Mucosa of descending colon (tissue), 3 donors: ENCODE data around the gene BTBD1. TPM values are rescaled to one million over a fixed set of nuclear protein-coding genes. Genes with fewer than 3 reads are reported as not detected.
A peak's percentile ranks its signal among the peaks of the same experiment; 100 is the strongest.

Source experiments
- ATAC-seq: fragments of 200-7000 bp; cut with Tn5 transposase; one replicate; pipeline ENCODE4 v1.9.1; 2020; ENCODE audit warnings: mild to moderate bottlenecking, moderate library complexity
- DNase-seq, 3 donors: peaks; one replicate each; pipeline ENCODE4 v3.0.0-alpha.2; 2020
- H3K36me3 ChIP-seq: fragments of 200-600 bp; one replicate; pipeline ENCODE4 v1.8.0; 2021; ENCODE audit warnings: low read depth, mild to moderate bottlenecking
- H3K4me1 ChIP-seq: fragments of 200-600 bp; one replicate; pipeline ENCODE4 v1.8.0; 2021; ENCODE audit warnings: low read depth, mild to moderate bottlenecking
- H3K4me3 ChIP-seq: fragments of 200-600 bp; one replicate; pipeline ENCODE4 v1.8.0; 2021; ENCODE audit warnings: mild to moderate bottlenecking
- H3K9me3 ChIP-seq: fragments of 200-600 bp; one replicate; pipeline ENCODE4 v1.8.0; 2021; ENCODE audit warnings: mild to moderate bottlenecking
- intact Hi-C, 2 donors: fragments of 100-400 bp; cut with DNase I in 1 of 2; cut with micrococcal nuclease in 1 of 2; formaldehyde crosslinking; loops; one replicate each; pipeline versions ENCODE4 v1.11.0 to v1.11.1; 2022; cut with DNase I, micrococcal nuclease
- total RNA-seq, 3 donors: library from RNA; stranded (reverse); fragmentation: NEBNext Ultra II Directional in 2 of 3; extraction: Animal tissue kit (Norgen Biotek cat#: 25700) in 2 of 3; gene quantifications; one replicate each; pipeline versions ENCODE4 v1.2.1 to v1.2.4, GENCODE V29; 2021 to 2023
- TF ChIP-seq, protein P1 (sequence below): fragments of 200-600 bp; IDR thresholded peaks from one replicate; pipeline ENCODE4 v1.8.0; 2022; ENCODE audit warnings: antibody characterized with exemption, mild to moderate bottlenecking
- donor health status: DM: no; HTN: no; CAD: no; lungs with moderate emphysema.
- donor health status: DM: no; HTN: no; CAD: no.
- donor health status: DM: no; HTN: yes; CAD: no.

BTBD1 gene
- total RNA-seq, 3 donors from 2014 or later = 50.9 to 57.8 (median 53.7) TPM

DNA sequence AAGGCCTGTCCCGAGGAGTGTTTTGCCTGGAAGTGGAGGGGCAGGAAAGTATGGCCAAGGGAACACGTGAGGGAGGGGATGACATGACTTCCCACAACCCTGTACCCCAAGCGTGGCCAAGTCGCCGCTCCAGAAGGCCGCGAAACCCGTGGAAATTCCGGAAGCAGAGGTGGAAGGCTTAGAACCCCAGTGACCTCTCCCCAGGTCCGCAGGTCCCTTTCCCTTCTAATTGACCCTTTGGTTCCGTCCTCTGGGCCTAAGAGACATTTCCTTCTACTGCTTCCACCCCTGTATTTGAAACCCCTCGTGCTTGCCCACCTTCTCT lies 548 bp upstream of the BTBD1 start:
- H3K36me3 ChIP-seq = no peaks in the 10 kb centered on the region
- no peak overlapping the region for H3K4me3 ChIP-seq
- intact Hi-C loops = no loop called here
- no peaks in the 10 kb centered on the region for H3K9me3 ChIP-seq
- H3K4me1 ChIP-seq = peaks cover 29% of the 10 kb centered on the region
- TF ChIP-seq, protein P1, sequence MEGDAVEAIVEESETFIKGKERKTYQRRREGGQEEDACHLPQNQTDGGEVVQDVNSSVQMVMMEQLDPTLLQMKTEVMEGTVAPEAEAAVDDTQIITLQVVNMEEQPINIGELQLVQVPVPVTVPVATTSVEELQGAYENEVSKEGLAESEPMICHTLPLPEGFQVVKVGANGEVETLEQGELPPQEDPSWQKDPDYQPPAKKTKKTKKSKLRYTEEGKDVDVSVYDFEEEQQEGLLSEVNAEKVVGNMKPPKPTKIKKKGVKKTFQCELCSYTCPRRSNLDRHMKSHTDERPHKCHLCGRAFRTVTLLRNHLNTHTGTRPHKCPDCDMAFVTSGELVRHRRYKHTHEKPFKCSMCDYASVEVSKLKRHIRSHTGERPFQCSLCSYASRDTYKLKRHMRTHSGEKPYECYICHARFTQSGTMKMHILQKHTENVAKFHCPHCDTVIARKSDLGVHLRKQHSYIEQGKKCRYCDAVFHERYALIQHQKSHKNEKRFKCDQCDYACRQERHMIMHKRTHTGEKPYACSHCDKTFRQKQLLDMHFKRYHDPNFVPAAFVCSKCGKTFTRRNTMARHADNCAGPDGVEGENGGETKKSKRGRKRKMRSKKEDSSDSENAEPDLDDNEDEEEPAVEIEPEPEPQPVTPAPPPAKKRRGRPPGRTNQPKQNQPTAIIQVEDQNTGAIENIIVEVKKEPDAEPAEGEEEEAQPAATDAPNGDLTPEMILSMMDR = no peak
- DNase-seq (no peak), ATAC-seq (no peak)

DNA sequence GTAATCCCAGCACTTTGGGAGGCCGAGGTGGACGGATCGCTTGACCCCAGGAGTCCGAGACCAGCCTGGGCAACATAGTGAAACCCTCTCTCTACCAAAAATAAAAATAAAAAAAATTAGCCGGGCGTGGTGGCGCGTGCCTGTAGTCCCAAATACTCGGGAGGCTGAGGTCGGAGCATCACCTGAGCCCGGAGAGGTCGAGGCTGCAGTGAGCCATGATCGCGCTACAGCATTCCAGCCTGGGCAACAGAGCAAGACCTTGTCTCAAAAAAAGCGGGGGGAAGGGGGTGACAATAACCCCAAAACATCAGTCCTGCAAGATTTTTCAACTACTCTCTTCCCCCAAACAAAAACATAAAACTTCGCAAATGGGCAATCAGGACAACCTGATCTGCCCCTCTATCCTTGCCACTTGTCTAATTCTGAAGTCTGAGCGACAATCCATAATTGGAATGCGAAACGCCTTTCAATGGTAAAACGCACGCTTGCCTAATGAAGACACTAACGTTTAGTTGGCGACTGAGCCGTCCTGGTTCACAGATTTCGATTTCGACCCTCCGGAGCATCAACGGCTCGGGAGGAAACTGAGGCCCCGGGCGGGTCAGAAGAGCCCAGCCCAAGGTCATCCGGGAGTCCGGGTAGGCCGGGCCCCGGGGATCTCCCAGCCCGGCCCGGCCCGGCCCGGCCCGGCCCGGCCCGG lies 868 bp downstream of the BTBD1 start:
- DNase-seq (peak in 2 of 3 donors; percentile 27 to 46), ATAC-seq (no peak)
- TF ChIP-seq, protein P1 = no peak
- Histone ChIP-seq H3K4me1 (peaks cover 43% of the 10 kb centered on the region), H3K9me3 (no peaks in the 10 kb centered on the region), H3K36me3 (no peaks in the 10 kb centered on the region), H3K4me3 (peak overlapping the region; percentile 88)
- intact Hi-C loops = no loop called here

DNA sequence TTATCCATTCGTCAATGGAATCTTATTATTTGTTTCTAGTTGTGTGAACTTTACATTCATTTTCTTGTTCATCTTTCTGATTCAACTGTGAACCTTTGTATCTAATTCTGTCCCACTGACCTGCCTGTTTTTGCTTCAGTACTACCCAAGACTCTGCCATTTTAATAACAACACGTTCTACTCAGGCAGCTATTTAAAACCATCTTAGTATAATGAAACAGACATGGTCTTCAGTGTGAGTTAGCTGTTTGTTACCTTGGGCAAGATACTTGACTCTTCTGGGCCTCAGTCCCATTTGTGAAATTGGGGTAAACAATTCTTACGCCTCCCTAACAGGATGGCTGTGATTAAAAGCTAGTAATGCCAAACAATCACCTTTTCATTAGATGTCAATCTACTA lies 1.6 kb downstream of the BTBD1 start:
- intact Hi-C loops = no loop called here
- DNase-seq (no peak), ATAC-seq (no peak)
- Histone ChIP-seq H3K9me3 (no peaks in the 10 kb centered on the region), H3K4me1 (peaks cover 44% of the 10 kb centered on the region), H3K4me3 (no peak overlapping the region), H3K36me3 (no peaks in the 10 kb centered on the region)
- TF ChIP-seq, protein P1 = no peak

DNA sequence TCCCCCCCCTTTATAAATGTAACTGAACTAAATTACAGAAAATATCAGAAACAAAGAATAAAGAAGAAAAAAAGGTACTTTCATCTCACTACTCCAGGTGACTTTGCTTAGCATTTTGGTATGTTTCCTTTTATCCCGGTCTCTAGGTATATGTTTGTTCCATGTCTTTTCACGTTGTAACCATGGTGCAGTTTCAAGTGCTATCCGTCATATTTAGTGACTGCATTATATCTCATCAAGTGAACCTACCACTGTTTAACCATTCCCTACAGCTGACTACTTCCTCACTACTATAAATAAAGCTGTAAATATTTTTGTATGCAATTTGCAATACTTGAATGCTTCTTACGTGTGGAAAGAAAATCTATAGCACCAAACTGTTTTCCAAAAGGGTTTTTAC lies 2.2 kb downstream of the BTBD1 start:
- TF ChIP-seq, protein P1 = no peak
- Histone ChIP-seq H3K4me3 (no peak overlapping the region), H3K36me3 (no peaks in the 10 kb centered on the region), H3K4me1 (peaks cover 44% of the 10 kb centered on the region), H3K9me3 (no peaks in the 10 kb centered on the region)
- ATAC-seq = no peak
- no peak for DNase-seq
- intact Hi-C loops = no loop called here

DNA sequence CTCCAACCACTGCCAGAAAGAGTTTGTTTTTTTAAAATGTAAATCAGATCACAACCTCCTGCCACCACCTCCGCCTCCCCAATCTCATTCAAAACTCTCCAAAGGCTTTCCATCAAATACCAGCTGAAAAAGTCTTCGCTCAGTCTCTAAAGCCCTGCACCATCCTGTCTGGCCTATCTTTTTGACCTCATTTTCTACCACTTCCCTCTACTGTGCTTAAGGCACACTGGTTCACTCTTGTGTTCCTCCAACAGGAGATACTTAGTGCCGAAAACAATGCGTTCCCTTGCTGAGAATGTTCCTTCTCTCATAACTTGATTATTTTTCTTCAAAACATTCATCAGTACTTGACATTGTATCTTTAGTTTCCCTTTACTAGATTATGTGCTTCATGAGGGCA lies 3.5 kb downstream of the BTBD1 start:
- Histone ChIP-seq H3K9me3 (no peaks in the 10 kb centered on the region), H3K4me3 (no peak overlapping the region), H3K4me1 (peaks cover 44% of the 10 kb centered on the region), H3K36me3 (no peaks in the 10 kb centered on the region)
- ATAC-seq (no peak), DNase-seq (no peak)
- TF ChIP-seq, protein P1 = no peak
- intact Hi-C loops = no loop called here

DNA sequence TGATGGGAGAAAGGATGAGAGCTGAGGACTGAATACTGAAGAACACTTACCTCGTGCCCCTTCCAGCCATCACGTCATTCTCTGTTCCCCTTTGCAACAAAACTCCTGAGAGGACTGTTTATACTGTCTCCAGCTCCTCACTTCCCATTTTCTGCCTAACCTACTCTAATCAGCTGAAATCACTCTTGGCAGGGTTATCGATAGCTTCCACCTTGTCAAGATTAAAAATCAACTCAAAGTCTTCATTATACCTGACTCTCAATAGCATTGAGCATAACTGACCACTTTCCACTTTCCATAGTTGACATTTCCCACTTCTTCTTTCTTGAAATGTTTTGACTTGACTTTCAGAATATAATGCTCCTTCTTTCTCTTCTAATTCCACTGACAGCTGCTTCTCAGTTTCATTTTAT lies 4.3 kb downstream of the BTBD1 start:
- intact Hi-C loops = no loop called here
- TF ChIP-seq, protein P1 = no peak
- Histone ChIP-seq H3K4me3 (no peak overlapping the region), H3K36me3 (no peaks in the 10 kb centered on the region), H3K4me1 (peaks cover 44% of the 10 kb centered on the region), H3K9me3 (no peaks in the 10 kb centered on the region)
- no peak for DNase-seq
- ATAC-seq = no peak
